ENCODE measurements around the gene RASGRF1. TPM values are rescaled to one million over a fixed set of nuclear protein-coding genes. Genes with fewer than 3 reads are reported as not detected.

RASGRF1 gene
- total RNA-seq, 2 experiments from 2014 or later, result 3.0 to 4.5 TPM

GRCh38 chr15:78981532-78982313 lies 108.9 kb downstream of the RASGRF1 start:
- no peaks in the 10 kb centered on the region for H3K79me2 ChIP-seq (ENCODE audit: insufficient read depth, low read depth, low read length)
- TF ChIP-seq CTCF (conservative IDR thresholded peaks at IDR 0.05; ENCODE audit: low read length) (no peak), EZH2phosphoT487 (IDR thresholded peaks at IDR 0.05; ENCODE audit: borderline replicate concordance, low read depth, low read length) (no peak)
- no peaks in the 10 kb centered on the region for H4K20me1 ChIP-seq (ENCODE audit: insufficient read depth, low read length)
- no peak overlapping the region for H3K4me2 ChIP-seq (ENCODE audit: low read length)
- H3K27ac ChIP-seq (ENCODE audit: low read depth, low read length, poor library complexity, severe bottlenecking), result no peak overlapping the region
- no peaks in the 10 kb centered on the region for H3K36me3 ChIP-seq (ENCODE audit: insufficient read depth, low read length)
- CTCF ChIA-PET (ENCODE audit: unreplicated experiment), result no interaction called here
- DNase-seq (ENCODE audit: low spot score), result no peak
- H3K4me3 ChIP-seq (ENCODE audit: low read depth, low read length, poor library complexity, severe bottlenecking), result no peak overlapping the region
- no peaks in the 10 kb centered on the region for H3K9me2 ChIP-seq (ENCODE audit: insufficient read depth, low read length)
- no TSS peak for BruUV-seq (replicated peaks)
- no peaks in the 10 kb centered on the region for H3K9me3 ChIP-seq (ENCODE audit: low read length)
- intact Hi-C loops (cut with micrococcal nuclease; ENCODE audit: unreplicated experiment), result no loop called here
- H3K4me1 ChIP-seq (ENCODE audit: insufficient read depth, low read length, poor library complexity, severe bottlenecking), result peaks cover 15% of the 10 kb centered on the region
- no peak overlapping the region for H2AFZ ChIP-seq (ENCODE audit: low read length)
- POLR2A ChIA-PET, result interaction anchor here (0.6 kb wide), 1 partner anchor 23 kb away, joined by 3 read pairs; no protein-coding TSS in a partner anchor

GRCh38 chr15:78979456-78980320 lies 110.9 kb downstream of the RASGRF1 start:
- no peaks in the 10 kb centered on the region for H3K79me2 ChIP-seq (ENCODE audit: insufficient read depth, low read depth, low read length)
- H3K4me1 ChIP-seq (ENCODE audit: insufficient read depth, low read length, poor library complexity, severe bottlenecking), result peaks cover 15% of the 10 kb centered on the region
- peak; percentile 71 for DNase-seq (ENCODE audit: low spot score)
- H4K20me1 ChIP-seq (ENCODE audit: insufficient read depth, low read length), result no peaks in the 10 kb centered on the region
- no peaks in the 10 kb centered on the region for H3K9me2 ChIP-seq (ENCODE audit: insufficient read depth, low read length)
- H3K36me3 ChIP-seq (ENCODE audit: insufficient read depth, low read length), result no peaks in the 10 kb centered on the region
- H3K27ac ChIP-seq (ENCODE audit: low read depth, low read length, poor library complexity, severe bottlenecking), result no peak overlapping the region
- no TSS peak for BruUV-seq (replicated peaks)
- peak; percentile 92 for TF ChIP-seq CTCF (conservative IDR thresholded peaks at IDR 0.05; ENCODE audit: low read length)
- TF ChIP-seq EZH2phosphoT487 (IDR thresholded peaks at IDR 0.05; ENCODE audit: borderline replicate concordance, low read depth, low read length), result no peak
- peak overlapping the region; percentile 77 for H2AFZ ChIP-seq (ENCODE audit: low read length)
- ChIA-PET POLR2A (no interaction called here), CTCF (ENCODE audit: unreplicated experiment) (interaction anchor here (0.6 to 1.2 kb wide), 5 partner anchors 25 to 222 kb away, joined by 3 to 4 read pairs (median 3); no protein-coding TSS in a partner anchor)
- no peak overlapping the region for H3K4me3 ChIP-seq (ENCODE audit: low read depth, low read length, poor library complexity, severe bottlenecking)
- H3K9me3 ChIP-seq (ENCODE audit: low read length), result no peaks in the 10 kb centered on the region
- H3K4me2 ChIP-seq (ENCODE audit: low read length), result peak overlapping the region; percentile 49
- intact Hi-C loops (cut with micrococcal nuclease; ENCODE audit: unreplicated experiment), result loop anchor here (1.0 kb wide), 1 partner anchor 69 kb away; no protein-coding TSS in a partner anchor

Data from OCI-LY7 (cell line).